Measurements from ENCODE around the gene FAM200B. TPM values are rescaled to one million over a fixed set of nuclear protein-coding genes. Genes with fewer than 3 reads are reported as not detected.

The FAM200B gene
- total and polyA plus RNA-seq, 2 donors (not counting 3 experiments of a cell fraction or from before 2014, with no cell fraction given) = 13.9 to 24.6 TPM

GRCh38 chr4:15682242-15683142 lies 865 bp downstream of the FAM200B start:
- CTCF ChIA-PET = interaction anchor here (0.9 to 1.9 kb wide), 6 partner anchors 13 to 123 kb away, joined by 3 to 8 read pairs (median 4); partner anchors contain the start of genes BST1 and FBXL5

More at GRCh38 chr4:15682242-15683142, 865 bp downstream of the FAM200B start:
- Histone ChIP-seq H2AFZ (ENCODE audit: low read depth, low read length) (peak overlapping the region; percentile 51), H3K27me3 (ENCODE audit: control insufficient read depth in 2 of 2, insufficient read depth in 2 of 2, low read length in 2 of 2) (no peaks in the 10 kb centered on the region), H3K79me2 (ENCODE audit: control insufficient read depth, insufficient read depth, low read length) (peaks cover 69% of the 10 kb centered on the region), H3K27ac (ENCODE audit: insufficient read depth, low read depth, low read length) (peak overlapping the region; percentile 95), H3K9ac (replicated peaks; ENCODE audit: extremely low read depth, insufficient read depth, low read length) (peak overlapping the region; percentile 99), H3K36me3 (ENCODE audit: control insufficient read depth in 2 of 2, extremely low read depth in 1 of 2, insufficient read depth in 2 of 2, low read length in 2 of 2) (peaks cover 0 to 3% of the 10 kb centered on the region in 2 experiments), H3K4me2 (ENCODE audit: insufficient read depth, low read length) (peak overlapping the region; percentile 99), H3K9me3 (replicated peaks; ENCODE audit: control insufficient read depth, insufficient read depth, low read length) (no peaks in the 10 kb centered on the region), H3K4me3 (replicated peaks in 1 of 3; ENCODE audit: insufficient read depth in 1 of 3, low read depth in 1 of 3, low read length in 3 of 3) (peak overlapping the region; percentile 65 to 98 (median 87)), H4K20me1 (replicated peaks; ENCODE audit: control insufficient read depth, extremely low read depth, insufficient read depth, low read length) (no peaks in the 10 kb centered on the region), H3K4me1 (ENCODE audit: control insufficient read depth, extremely low read depth, insufficient read depth, low read length) (peaks cover 45% of the 10 kb centered on the region), H3K9me1 (replicated peaks; ENCODE audit: control insufficient read depth, extremely low read depth, insufficient read depth, low read length) (no peaks in the 10 kb centered on the region)
- no TSS peak for BruUV-seq (replicated peaks)
- dilution Hi-C loops (cut with MboI; ENCODE audit: extremely low pct_ligation_motif_present, low sequenced_read_pairs) = no loop called here
- TF ChIP-seq JUN (IDR thresholded peaks at IDR 0.05; ENCODE audit: borderline replicate concordance, insufficient read depth, insufficient read length, low read depth) (no peak), CTCF (IDR thresholded peaks at IDR 0.05; ENCODE audit: extremely low read depth in 1 of 2, insufficient read depth in 1 of 2, low read depth in 1 of 2, low read length in 2 of 2) (no peak), MYC (IDR thresholded peaks at IDR 0.05; ENCODE audit: low read depth, low read length) (no peak), MAX (IDR thresholded peaks at IDR 0.05; ENCODE audit: insufficient read depth, insufficient read length) (no peak), FOS (IDR thresholded peaks at IDR 0.05; ENCODE audit: borderline replicate concordance, insufficient read depth, low read length) (no peak), POLR2A (IDR thresholded peaks at IDR 0.05; ENCODE audit: low read depth, low read length) (no peak), EZH2 (IDR thresholded peaks at IDR 0.05; ENCODE audit: borderline replicate concordance, low read depth, low read length, severe bottlenecking) (no peak), GATA2 (IDR thresholded peaks at IDR 0.05; ENCODE audit: insufficient read depth, insufficient read length, low read depth, low read length) (no peak), POLR2AphosphoS5 (IDR thresholded peaks at IDR 0.05; ENCODE audit: insufficient read depth, low read depth, low read length) (no peak)
- POLR2A ChIA-PET = no interaction called here
- intact Hi-C loops (cut with micrococcal nuclease) = no loop called here
- no peak for FAIRE-seq
- DNase-seq (ENCODE audit: low read depth, low spot score) = peak; percentile 63
